Measurements from ENCODE around the gene WNT6. TPM values are rescaled to one million over a fixed set of nuclear protein-coding genes. Genes with fewer than 3 reads are reported as not detected.

Gene WNT6
- total and polyA plus RNA-seq, 2 of the 8 experiments (the other 6 are each of a cell fraction or from before 2014, with no cell fraction given) = not detected

- CTCF ChIA-PET (ENCODE audit: partially characterized antibody) = interaction anchor here (1.0 to 3.0 kb wide), 5 partner anchors 19 to 138 kb away, joined by 3 to 35 read pairs (median 6); no protein-coding TSS in a partner anchor
- TF ChIP-seq ZNF274 (IDR thresholded peaks at IDR 0.05; ENCODE audit: borderline replicate concordance, extremely low read depth, low read length) (no peak), SIRT6 (IDR thresholded peaks at IDR 0.05; ENCODE audit: low read length) (no peak), GABPA (IDR thresholded peaks at IDR 0.05; ENCODE audit: borderline replicate concordance, insufficient read depth, low read length) (no peak), KDM5A (IDR thresholded peaks at IDR 0.05; ENCODE audit: low read length) (no peak), MAX (IDR thresholded peaks at IDR 0.05) (no peak), YY1 (IDR thresholded peaks at IDR 0.05; ENCODE audit: low read depth, low read length) (no peak), TAF7 (optimal IDR thresholded peaks at IDR 0.05; ENCODE audit: borderline replicate concordance, low read depth, low read length) (no peak)
Observed at GRCh38 chr2:218856896-218857243, 2.7 kb upstream of the WNT6 start.

More at GRCh38 chr2:218856896-218857243, 2.7 kb upstream of the WNT6 start:
- Histone ChIP-seq H3K23me2 (ENCODE audit: low read depth, low read length) (peaks cover 5% of the 10 kb centered on the region; the same call in 1 of the 2 replicates), H2BK5ac (ENCODE audit: low read depth, low read length) (no peak overlapping the region), H3K36me3 (ENCODE audit: control insufficient read depth in 2 of 4, insufficient read depth in 4 of 4, low read length in 3 of 4) (peaks cover 0 to 2% (median 0%) of the 10 kb centered on the region in 4 experiments; a peak in 1 of 8 replicates), H3K79me1 (ENCODE audit: low read depth, low read length) (no peaks in the 10 kb centered on the region), H4K20me1 (replicated peaks in 1 of 2; ENCODE audit: control insufficient read depth in 1 of 2, insufficient read depth in 2 of 2, low read length in 2 of 2) (peaks cover 11 to 17% of the 10 kb centered on the region in 2 experiments), H3K9me3 (ENCODE audit: insufficient read depth in 2 of 2, low read depth in 1 of 2, low read length in 1 of 2) (no peaks in the 10 kb centered on the region), H4K91ac (replicated peaks; ENCODE audit: insufficient read length, low read length) (no peak overlapping the region), H2BK15ac (ENCODE audit: low read length) (no peak overlapping the region), H3K14ac (ENCODE audit: insufficient read length) (no peak overlapping the region), H3K9ac (replicated peaks in 1 of 4; ENCODE audit: extremely low read depth in 1 of 4, low read depth in 3 of 4, low read length in 3 of 4) (no peak overlapping the region), H3K27ac (ENCODE audit: low read depth, low read length) (no peak overlapping the region), H2BK120ac (replicated peaks; ENCODE audit: low read depth, low read length) (no peak overlapping the region), H2AFZ (ENCODE audit: low read length) (no peak overlapping the region), H3K4me2 (ENCODE audit: insufficient read depth in 1 of 2, low read depth in 2 of 2, low read length in 2 of 2) (no peak overlapping the region; a peak in 1 of 4 replicates), H4K5ac (ENCODE audit: insufficient read length, low read depth, low read length) (no peak overlapping the region), H2BK20ac (ENCODE audit: low read length) (no peak overlapping the region), H3K4ac (replicated peaks; ENCODE audit: insufficient read length, low read depth, low read length) (no peak overlapping the region), H3K27me3 (replicated peaks in 1 of 4; ENCODE audit: control insufficient read depth in 3 of 4, extremely low read depth in 1 of 4, insufficient read depth in 3 of 4, low read length in 3 of 4) (peaks cover 82 to 92% (median 88%) of the 10 kb centered on the region in 4 experiments), H3K79me2 (ENCODE audit: control insufficient read depth in 1 of 2, insufficient read depth in 2 of 2, low read length in 2 of 2) (no peaks in the 10 kb centered on the region), H3K56ac (replicated peaks; ENCODE audit: insufficient read length, low read depth, low read length) (no peak overlapping the region), H3K4me3 (ENCODE audit: extremely low read depth in 1 of 4, insufficient read depth in 2 of 4, low read depth in 3 of 4, low read length in 4 of 4) (no peak overlapping the region), H3K23ac (ENCODE audit: insufficient read length) (no peak overlapping the region), H3K18ac (ENCODE audit: extremely low read depth, low read length) (no peak overlapping the region), H4K8ac (ENCODE audit: extremely low read depth, insufficient read depth, low read length) (no peak overlapping the region), H2BK12ac (ENCODE audit: low read depth, low read length) (0 out of 2 replicates have a peak overlapping the region, but pooled peaks have one; percentile 39), H2AK5ac (ENCODE audit: low read depth, low read length) (no peak overlapping the region), H3K4me1 (replicated peaks in 1 of 4; ENCODE audit: control insufficient read depth in 3 of 4, insufficient read depth in 4 of 4, low read length in 3 of 4) (peaks cover 16 to 52% (median 29%) of the 10 kb centered on the region in 4 experiments)
- no peak for DNase-seq (ENCODE audit: low read depth in 1 of 2, low spot score in 2 of 2)
- no peak for FAIRE-seq
- WGBS, 2 experiments (ENCODE audit: extremely low coverage in 1 of 2, insufficient coverage in 1 of 2, insufficient read length in 1 of 2, insufficient replicate concordance in 2 of 2, low coverage in 1 of 2, low lambda C conversion rate in 2 of 2, missing lambda C conversion rate in 1 of 2) = 17% methylated on average over 1 of the region's 1 CpG; no CpG with 5 or more reads in 1 of the 2 experiments
- POLR2A ChIA-PET (ENCODE audit: partially characterized antibody) = no interaction called here
